GM21529 (cell line): ENCODE data around the gene AKAP1.

Source experiments
- ATAC-seq: cut with Tn5 transposase; IDR thresholded peaks from one replicate; pipeline ENCODE4 v1.9.1; 2021; ENCODE audit not compliant: unreplicated experiment

AKAP1 gene

DNA sequence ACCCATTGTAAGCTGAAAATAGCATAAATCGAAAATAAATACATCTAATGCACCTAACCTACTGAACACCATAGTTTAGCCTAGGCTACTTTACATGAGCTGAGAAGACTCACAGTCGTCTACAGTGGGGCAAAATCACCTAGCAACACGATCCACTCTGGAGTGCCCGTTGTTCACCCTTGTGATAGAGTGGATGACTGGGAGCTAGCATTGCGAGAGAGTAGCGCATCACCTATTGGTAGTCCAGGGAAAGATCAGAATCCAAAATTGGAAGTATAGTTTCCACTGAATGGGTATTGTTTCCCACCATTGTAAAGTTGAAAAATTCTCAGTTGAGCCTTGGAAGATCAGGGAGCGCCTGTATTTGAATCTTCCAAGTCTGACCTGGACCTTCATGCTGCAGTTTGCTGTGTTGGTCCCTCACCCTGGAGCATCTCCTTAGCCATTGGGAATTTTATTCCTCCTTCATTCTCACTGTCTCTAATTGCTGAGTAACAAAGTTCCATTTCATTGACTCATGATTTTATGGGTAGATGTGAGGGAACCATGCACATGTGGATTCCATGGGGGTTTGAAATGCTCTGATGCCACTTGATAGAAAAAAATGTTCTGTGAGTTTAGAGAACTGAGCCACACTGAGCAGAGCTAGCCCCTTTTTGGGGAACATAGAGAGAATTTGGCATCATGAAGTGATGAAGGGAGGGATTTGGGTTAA lies 19.6 kb downstream of the AKAP1 start:
- ATAC-seq: no peak

DNA sequence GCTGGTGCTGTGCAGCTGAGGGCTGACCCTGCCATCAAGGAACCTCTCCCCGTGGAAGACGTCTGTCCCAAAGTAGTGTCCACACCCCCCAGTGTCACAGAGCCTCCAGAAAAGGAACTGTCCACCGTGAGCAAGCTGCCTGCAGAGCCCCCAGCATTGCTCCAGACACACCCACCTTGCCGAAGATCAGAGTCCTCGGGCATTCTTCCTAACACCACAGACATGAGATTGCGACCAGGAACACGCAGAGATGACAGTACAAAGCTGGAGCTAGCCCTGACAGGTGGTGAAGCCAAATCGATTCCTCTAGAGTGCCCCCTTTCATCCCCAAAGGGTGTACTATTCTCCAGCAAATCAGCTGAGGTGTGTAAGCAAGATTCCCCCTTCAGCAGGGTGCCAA lies 20.5 kb downstream of the AKAP1 start:
- ATAC-seq: no peak

DNA sequence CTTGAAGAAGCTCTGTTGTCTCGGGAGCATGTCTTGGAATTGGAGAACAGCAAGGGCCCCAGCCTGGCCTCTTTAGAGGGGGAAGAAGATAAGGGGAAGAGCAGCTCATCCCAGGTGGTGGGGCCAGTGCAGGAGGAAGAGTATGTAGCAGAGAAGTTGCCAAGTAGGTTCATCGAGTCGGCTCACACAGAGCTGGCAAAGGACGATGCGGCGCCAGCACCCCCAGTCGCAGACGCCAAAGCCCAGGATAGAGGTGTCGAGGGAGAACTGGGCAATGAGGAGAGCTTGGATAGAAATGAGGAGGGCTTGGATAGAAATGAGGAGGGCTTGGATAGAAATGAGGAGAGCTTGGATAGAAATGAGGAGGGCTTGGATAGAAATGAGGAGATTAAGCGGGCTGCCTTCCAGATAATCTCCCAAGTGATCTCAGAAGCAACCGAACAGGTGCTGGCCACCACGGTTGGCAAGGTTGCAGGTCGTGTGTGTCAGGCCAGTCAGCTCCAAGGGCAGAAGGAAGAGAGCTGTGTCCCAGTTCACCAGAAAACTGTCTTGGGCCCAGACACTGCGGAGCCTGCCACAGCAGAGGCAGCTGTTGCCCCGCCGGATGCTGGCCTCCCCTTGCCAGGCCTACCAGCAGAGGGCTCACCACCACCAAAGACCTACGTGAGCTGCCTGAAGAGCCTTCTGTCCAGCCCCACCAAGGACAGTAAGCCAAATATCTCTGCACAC lies 21.2 kb downstream of the AKAP1 start:
- no peak for ATAC-seq

DNA sequence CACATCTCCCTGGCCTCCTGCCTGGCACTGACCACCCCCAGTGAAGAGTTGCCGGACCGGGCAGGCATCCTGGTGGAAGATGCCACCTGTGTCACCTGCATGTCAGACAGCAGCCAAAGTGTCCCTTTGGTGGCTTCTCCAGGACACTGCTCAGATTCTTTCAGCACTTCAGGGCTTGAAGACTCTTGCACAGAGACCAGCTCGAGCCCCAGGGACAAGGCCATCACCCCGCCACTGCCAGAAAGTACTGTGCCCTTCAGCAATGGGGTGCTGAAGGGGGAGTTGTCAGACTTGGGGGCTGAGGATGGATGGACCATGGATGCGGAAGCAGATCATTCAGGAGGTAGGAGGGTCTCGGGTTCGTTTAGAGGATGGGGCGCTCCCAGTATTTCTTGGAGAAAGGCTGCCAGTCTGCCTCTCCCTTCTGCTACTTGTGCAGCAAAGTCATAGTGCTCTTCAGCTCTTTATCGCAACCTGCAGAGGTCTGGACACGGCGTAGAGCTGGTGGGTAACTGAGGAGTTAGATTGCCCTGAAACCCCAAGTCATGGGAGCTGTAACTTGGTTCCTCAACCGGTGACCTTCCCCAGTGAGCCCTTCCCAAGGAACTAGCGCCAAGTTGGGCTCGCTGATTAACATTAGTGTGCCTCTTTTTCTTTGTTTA lies 21.9 kb downstream of the AKAP1 start:
- no peak for ATAC-seq

DNA sequence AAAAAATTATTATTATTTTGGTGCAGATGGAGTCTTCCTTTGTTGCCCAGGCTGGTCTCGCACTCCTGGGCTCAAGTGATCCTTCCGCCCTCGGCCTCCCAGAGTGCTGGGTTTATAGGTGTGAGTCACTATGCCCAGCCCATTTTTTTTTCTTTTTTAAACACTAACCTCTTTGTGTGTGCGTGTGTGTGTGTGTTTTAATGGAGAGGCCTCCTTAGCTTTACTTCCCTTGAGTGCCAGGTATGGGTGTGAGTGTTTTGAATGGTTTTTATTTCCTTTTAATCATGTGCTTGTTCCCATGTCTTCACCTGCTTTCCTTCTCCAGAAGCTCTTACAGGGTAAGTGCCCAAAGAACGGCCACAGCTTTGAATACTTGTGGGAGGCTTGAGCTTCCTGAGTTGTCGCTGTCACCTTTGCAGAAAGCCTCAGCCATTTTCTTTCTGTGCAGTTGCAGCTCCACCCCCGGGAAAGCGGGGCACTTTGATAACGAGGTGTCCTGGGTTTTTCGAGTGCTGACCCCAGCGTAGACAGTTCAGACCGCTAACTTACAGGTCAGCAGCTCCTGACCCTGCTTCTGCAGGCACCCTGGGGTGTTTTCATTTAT lies 22.6 kb downstream of the AKAP1 start:
- no peak for ATAC-seq

DNA sequence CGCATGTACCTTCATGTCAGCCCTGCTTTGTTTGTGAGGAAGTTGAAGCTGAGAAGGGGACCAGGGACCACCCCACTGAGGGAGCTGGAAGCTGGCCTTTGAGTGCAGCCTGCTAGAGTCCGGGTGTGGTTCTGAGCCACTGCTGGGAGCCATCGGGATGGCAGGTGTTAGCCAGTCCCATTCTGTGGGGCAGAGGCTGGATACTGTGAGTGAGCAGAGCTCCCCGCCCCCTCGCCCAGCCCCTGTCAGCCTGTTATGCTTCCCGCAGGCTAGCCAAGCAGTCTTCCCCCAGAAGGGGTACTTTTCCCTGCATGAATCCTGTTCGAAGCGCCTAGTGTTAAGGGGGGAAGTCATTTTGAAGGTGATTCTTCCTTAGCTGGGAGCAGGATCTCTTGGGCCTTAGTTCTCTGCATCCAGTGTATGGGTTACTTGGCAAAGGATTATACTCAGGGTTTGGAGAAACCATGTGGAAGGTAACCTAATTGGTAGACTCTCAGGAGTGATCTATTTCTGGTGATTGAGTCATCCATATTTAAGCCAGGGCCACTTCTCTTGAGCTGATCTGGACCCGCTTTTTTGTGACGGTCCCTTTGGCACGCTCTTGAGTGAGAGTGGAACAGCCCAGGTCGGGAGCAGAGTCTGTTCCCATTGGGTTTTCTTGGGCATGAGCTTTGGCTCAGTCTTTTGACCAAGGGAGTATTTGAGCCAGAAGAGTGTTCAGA lies 23.8 kb downstream of the AKAP1 start:
- ATAC-seq: no peak

DNA sequence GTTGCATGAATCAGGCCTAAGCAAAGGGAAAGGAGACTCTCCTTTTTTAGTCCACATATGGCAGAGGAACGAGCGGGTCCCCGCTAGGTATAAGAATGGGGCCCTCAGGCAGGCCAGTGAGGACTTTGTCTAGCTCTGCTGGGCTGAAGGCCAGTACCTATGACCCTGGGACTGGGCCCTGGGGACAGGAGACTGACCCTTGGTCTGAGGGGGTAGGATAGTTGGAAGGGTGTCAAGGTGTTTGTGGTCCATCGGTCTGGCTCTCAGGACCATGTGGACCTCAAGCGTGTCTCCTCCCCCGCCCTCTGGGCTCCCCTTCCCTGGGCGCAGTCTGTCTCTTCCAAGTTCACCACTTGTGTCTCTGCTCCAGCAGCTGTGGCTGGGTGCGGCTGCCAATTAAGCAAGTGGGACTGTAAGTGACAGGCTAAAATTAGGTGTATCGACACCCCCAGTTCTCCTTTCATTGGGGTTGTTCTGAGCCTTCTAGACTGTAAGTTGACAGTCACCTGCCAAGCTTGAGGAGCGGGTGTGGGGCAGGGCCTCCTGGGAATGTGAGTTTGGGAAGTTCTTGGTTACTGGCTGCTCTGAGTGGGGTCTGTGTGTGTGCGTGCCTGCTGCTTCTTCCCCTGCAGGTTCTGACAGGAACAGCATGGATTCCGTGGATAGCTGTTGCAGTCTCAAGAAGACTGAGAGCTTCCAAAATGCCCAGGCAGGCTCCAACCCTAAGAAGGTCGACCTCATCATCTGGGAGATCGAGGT lies 24.5 kb downstream of the AKAP1 start:
- no peak for ATAC-seq

DNA sequence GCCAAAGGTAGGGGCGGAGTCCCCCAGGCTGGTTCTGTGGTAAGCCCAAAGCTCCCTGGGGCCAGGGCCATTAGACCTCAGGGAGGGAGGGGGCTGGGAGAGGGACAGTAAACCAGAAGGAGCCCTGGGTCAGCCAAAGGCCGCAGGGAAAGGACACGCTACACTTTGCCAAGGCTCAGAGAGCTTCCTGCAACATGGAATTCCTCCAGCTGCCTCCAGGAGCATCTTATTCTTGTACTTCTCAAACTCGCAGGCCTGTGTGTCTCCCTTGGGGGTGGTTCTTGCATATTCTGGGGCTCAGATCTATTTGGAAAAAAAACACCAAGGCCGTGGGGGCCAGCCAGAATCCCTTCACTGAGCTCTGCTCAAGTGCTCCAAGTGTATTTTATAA lies 25.1 kb downstream of the AKAP1 start:
- no peak for ATAC-seq

DNA sequence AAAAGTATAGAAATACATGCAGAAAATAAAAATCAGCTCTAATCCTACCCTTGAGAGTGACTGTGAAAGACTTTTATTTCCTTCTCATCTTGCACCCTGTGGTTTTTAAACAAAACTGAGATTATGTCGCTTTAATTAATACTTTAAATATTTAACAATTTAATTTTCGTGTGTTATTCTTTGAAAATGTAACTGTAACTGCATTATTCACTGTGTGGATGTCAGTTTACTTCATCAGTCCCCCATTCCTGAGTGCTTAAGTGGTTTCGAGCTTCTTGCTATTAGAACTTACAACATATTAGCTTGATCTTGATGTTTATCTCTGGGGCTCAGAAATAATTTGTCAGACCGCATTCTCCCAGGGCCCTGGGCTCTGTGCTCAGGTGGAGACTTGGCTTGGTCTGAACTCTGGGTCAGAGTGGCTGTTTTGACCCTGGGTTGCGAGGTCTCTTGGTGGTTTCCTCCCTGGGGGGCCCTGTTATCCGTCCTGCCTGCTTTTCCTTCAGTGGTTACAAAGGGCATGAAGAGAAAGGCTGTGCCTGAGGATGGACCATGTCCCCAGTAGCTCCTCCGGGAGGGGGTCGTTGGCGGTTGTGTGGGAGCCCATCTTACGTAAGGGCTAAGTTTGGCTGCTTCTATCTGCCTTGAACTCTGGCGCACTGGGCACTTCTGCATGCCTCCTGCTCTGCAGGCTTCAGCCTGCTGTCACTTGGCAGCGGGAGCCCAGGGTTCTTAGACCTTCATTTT lies 25.7 kb downstream of the AKAP1 start:
- no peak for ATAC-seq

DNA sequence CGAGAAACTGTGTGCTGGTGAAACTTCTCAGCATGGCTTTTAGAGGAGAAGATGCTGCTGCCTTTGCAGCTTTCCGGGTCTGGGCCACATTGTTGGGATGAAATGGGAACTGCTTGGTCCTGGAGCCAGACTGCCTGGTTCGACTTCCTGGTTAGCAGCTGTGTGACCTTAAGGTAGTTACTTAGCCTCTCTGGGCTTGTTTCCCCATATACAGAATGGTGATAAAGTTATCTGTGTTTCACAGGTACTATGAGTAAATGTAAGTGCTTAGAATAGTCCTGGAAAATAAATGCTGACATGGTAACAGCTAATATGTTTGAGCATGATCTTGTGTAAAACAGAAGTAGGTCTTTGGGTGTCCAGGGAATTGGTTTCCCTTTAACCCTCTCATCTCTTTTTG lies 26.3 kb downstream of the AKAP1 start:
- no peak for ATAC-seq

DNA sequence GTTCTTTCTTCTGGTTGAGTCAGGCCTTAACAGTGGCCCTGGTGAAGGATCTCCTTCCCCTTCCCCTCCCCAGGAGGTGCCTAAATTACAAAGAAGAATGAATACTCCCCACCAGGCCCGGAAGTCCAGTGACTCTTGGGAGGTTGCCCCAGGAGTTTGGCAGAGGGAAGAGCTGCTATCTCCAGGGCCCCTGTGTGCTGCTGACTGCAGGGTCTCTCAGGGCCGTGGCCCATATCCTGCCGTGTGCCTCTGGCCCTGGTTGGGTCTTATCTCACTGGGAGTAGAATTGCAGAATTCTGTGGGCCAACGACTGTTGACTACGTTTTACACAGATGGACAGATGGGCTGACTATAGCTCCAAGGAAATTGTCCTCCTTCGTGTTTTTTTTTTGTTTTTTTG lies 28.0 kb downstream of the AKAP1 start:
- ATAC-seq: no peak

DNA sequence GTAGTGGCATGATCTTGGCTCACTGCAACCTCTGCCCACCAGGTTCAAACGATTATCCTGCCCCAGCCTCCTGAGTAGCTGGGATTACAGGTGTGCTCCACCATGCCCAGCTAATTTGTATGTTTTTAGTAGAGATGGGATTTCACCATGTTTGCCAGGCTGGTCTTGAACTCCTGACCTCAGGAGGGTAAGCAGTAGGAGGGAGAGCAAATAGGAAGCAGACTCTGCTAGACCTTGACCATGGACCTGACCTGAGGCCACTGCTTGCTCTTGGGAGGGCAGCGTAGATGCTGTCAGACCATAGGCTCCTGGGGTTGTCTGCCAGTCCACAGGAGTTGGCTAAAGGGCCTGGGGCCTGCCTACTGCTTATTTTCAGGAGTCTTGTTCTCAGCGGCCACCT lies 28.6 kb downstream of the AKAP1 start:
- ATAC-seq: no peak

DNA sequence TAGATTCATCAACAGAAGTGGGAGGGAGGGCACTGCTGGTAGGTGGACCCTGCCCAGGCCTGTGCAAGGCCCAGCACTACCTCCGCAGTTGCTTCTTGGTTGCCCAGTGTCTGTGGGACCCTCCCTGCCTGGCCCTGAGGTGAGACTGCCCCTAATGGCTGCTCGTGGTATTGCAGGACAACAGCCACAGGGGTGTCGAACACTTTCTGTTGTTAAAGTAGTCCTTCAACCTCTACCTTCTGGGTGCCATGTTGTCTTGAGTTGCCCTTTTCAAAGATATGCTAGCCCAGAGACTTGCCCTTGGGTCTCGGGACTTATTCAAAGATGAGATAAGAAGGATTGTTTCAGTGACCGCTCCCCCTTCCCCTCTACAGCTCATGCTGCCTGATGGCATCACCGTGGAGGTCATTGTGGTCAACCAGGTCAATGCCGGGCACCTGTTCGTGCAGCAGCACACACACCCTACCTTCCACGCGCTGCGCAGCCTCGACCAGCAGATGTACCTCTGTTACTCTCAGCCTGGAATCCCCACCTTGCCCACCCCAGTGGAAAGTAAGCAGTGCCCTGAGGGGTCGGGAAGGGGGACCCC lies 29.1 kb downstream of the AKAP1 start:
- ATAC-seq: no peak

DNA sequence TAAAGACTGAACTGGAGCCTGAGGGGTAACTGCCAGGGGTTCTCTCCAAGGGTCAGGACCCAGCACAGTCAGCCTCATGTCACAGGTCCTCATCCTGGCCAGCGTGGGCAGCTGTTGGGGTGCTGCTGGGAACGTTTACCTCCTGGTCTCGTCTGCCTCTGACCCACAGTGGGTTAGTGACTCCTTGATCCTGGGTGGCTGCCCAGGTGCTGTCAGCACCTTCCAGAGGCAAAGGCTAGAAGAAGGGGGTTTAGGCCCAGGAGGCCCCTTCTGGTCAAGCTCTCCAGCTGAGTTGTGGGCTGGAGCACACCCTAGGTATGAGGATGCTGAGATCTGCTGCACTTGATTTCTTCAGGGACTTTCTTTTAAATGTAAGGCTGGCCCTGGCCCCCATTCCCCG lies 30.3 kb downstream of the AKAP1 start:
- ATAC-seq: no peak

DNA sequence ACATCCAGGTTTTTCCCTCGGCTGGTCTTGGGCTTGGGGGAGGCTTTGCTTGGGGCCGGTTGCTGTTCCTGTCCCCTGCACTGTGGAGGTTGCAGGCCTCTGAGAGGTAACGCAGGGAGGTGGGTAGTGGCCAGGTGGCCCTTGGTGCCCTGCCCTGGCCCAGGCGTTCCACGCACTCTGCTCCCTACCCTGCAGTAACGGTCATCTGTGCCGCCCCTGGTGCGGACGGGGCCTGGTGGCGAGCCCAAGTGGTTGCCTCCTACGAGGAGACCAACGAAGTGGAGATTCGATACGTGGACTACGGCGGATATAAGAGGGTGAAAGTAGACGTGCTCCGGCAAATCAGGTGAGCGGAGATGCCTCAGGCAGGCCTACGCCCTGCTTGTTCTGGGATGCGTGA lies 30.9 kb downstream of the AKAP1 start:
- ATAC-seq: no peak

DNA sequence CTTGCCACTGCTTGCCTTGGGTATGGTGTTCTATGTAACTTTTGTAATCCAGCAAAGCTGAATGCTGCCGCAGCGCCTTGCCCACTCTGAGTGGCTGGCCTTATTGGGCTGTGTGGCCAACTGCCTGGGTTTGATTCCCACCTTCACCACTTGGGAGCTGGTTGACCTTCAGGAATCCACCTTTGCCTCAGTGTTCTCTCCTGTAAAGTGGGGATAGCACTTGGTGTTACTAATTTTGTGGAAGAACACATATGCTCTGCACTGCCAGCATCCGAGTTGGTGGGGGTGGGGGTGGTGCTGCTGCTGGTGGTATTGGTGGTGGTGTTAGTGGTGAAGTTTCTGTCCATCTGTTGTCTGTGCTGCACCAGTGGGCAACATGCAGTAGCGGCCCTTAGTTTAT lies 32.8 kb downstream of the AKAP1 start:
- ATAC-seq: no peak

DNA sequence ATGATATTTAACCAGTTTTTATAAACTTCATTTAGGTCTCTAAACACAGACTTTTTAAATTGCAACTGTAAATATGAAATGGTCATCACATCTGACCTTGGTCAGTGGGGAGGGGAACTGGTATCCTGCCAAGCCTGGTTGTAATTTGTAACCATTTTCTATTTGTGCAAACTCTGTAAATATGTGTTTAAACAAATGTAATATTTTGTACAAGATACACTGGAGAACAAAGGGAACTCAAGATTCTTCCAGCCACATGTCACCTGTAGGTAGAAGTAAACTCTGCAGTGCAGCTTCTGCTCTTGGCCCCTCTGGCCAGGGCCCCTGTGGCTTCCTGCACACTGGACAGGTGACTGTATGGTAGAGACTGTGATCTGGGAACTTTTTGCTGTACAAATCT lies 35.8 kb downstream of the AKAP1 start:
- ATAC-seq: no peak

DNA sequence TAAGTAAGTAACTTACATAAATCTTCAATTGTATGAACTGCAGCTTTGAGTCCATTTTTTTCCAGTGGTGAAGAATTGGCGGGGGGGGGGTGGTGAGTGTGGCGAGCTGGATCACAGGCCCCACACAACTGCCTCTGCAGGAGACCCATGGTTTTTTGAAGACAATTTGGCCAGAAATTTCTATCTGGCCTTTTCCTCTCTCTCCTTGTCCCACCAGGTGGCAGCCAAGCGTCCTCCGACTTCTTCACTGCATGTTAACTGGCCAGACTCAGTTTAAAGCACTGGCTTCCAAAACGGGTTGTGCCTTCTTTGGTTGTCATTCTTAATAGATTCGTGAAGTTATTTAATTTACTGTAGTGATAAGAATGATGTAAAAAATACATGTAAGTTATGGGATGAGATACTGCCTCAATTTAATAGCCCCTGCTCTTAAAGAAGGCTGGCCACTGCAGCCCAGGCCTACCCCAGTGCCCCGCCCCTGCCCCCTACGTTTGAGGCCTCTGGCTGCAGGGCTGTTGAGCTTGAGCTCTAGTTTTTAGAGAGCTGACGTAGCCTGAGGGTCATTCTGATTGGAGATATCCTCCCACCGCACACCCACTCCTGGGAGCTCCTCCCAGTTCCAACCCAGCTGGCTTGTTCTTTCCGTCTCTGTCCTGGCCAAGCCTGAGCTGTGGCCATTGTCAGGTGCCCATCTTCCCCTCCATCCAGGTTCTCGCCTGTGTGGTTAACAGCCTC lies 36.4 kb downstream of the AKAP1 start:
- ATAC-seq: no peak

DNA sequence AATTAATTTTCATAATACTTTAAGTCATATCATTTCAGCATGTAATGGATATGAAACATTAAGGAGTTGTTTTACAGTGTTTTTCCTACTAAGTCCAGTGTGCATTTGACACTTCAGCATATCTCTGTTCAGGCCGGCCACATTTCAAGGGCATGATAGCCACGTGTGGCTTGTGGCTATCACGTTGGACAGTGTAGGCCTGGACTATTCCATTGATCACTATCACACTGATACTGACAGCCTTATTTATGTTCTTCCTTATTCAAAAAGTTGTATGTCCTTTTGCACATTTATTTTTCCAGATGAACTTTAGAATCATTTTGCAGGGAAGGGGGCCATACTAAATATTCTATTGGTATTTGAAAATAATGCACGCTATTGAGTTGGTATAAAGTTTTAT lies 39.0 kb downstream of the AKAP1 start:
- ATAC-seq: no peak
